Middle frontal gyrus (tissue), 1 donor: ENCODE measurements around the gene XYLB.
"Not testable (repeated sequence)": the region's sequence is repeated elsewhere in the genome, so short reads cannot be mapped to it uniquely, and the experiment has no call there.

ENCODE experiments used
- DNase-seq: peaks from one replicate; pipeline ENCODE4 v3.0.0-alpha.2; 2015; ENCODE audit warnings: low spot score; ENCODE audit errors: extremely low spot score

The XYLB gene

GRCh38 chr3:38387862-38388261 is 41.3 kb downstream of the XYLB start:
- DNase-seq, result no peak

- DNase-seq, result no peak
Measured at GRCh38 chr3:38392604-38393163, 46.1 kb downstream of the XYLB start.

- DNase-seq, result no peak
Measured at GRCh38 chr3:38396239-38396638, 49.7 kb downstream of the XYLB start.

- DNase-seq, result no peak
Measured at GRCh38 chr3:38396861-38397260, 50.3 kb downstream of the XYLB start.

- no peak for DNase-seq
Measured at GRCh38 chr3:38397320-38397719, 50.7 kb downstream of the XYLB start.

- no peak for DNase-seq
Measured at GRCh38 chr3:38401246-38401962, 54.8 kb downstream of the XYLB start.

- no peak for DNase-seq
Measured at GRCh38 chr3:38404286-38404685, 57.7 kb downstream of the XYLB start.

GRCh38 chr3:38411591-38411990 is 65.0 kb downstream of the XYLB start:
- DNase-seq, result no peak

GRCh38 chr3:38420758-38421157 is 74.2 kb downstream of the XYLB start:
- DNase-seq, result not testable (repeated sequence)

GRCh38 chr3:38421679-38422336 is 75.2 kb downstream of the XYLB start:
- DNase-seq, result no peak

- DNase-seq, result not testable (repeated sequence)
Measured at GRCh38 chr3:38426798-38427426, 80.3 kb downstream of the XYLB start.

GRCh38 chr3:38432871-38433658 is 86.5 kb downstream of the XYLB start:
- not testable (repeated sequence) for DNase-seq

- not testable (repeated sequence) for DNase-seq
Measured at GRCh38 chr3:38433661-38434060, 87.1 kb downstream of the XYLB start.

- DNase-seq, result not testable (repeated sequence)
Measured at GRCh38 chr3:38438436-38439069, 92.0 kb downstream of the XYLB start.

GRCh38 chr3:38443205-38443604 is 96.6 kb downstream of the XYLB start:
- DNase-seq, result not testable (repeated sequence)

GRCh38 chr3:38446085-38446686 is 99.6 kb downstream of the XYLB start:
- no peak for DNase-seq

GRCh38 chr3:38446812-38447211 is 100.2 kb downstream of the XYLB start:
- DNase-seq, result no peak

GRCh38 chr3:38450853-38451252 is 104.3 kb downstream of the XYLB start:
- no peak for DNase-seq

- peak; percentile 53 for DNase-seq
Measured at GRCh38 chr3:38453075-38453912, 106.7 kb downstream of the XYLB start, which contains the start of gene ACVR2B. TSS of gene ACVR2B (plus strand) at chr3:38453890. CDS start at chr3:38454323, 433 bp downstream.

- no peak for DNase-seq
Measured at GRCh38 chr3:38453913-38454177, 107.3 kb downstream of the XYLB start.
